ENCODE results near the gene CRY2. TPM values are rescaled to one million over a fixed set of nuclear protein-coding genes. Genes with fewer than 3 reads are reported as not detected.

The CRY2 gene
- total RNA-seq, 1 experiment from 2014 or later: 8.1 TPM

- Mint-ChIP-seq H3K4me3 (ENCODE audit: unreplicated experiment) (no peak overlapping the region), H3K36me3 (ENCODE audit: insufficient read depth, unreplicated experiment) (peaks cover 54% of the 10 kb centered on the region), H3K4me1 (ENCODE audit: insufficient read depth, unreplicated experiment) (peaks cover 19% of the 10 kb centered on the region), H3K27me3 (ENCODE audit: insufficient read depth, unreplicated experiment) (no peaks in the 10 kb centered on the region), H3K9me3 (ENCODE audit: unreplicated experiment) (no peaks in the 10 kb centered on the region), H3K27ac (ENCODE audit: low read depth, unreplicated experiment) (no peak overlapping the region)
- DNase-seq (ENCODE audit: unreplicated experiment): no peak
- POLR2A ChIA-PET: interaction anchor here (0.7 to 4.1 kb wide), 8 partner anchors 9 to 59 kb away, joined by 3 to 24 read pairs (median 8); partner anchors contain the start of genes CRY2 and PEX16
- CTCF ChIA-PET: interaction anchor here (0.6 to 4.4 kb wide), 5 partner anchors 12 to 449 kb away, joined by 3 to 23 read pairs (median 4); partner anchors contain the start of gene CRY2
- TF ChIP-seq CTCF (IDR thresholded peaks at IDR 0.05; ENCODE audit: unreplicated experiment): no peak
- intact Hi-C loops (cut with micrococcal nuclease): loop anchor here (1.0 kb wide), 1 partner anchor 12 kb away; the partner anchor contains the start of gene CRY2
- no TSS peak for BruUV-seq (replicated peaks)
Observed at GRCh38 chr11:45858751-45859398, 11.6 kb downstream of the CRY2 start.

- peak; percentile 92 for DNase-seq (ENCODE audit: unreplicated experiment)
- peak overlapping the region; percentile 8 for H3K27ac Mint-ChIP-seq (ENCODE audit: low read depth, unreplicated experiment)
- H3K27me3 Mint-ChIP-seq (ENCODE audit: insufficient read depth, unreplicated experiment): no peaks in the 10 kb centered on the region
- no peak for TF ChIP-seq CTCF (IDR thresholded peaks at IDR 0.05; ENCODE audit: unreplicated experiment)
- POLR2A ChIA-PET: interaction anchor here (0.7 to 4.1 kb wide), 8 partner anchors 10 to 849 kb away, joined by 3 to 24 read pairs (median 6); partner anchors contain the start of genes CRY2 and PEX16
- H3K4me3 Mint-ChIP-seq (ENCODE audit: unreplicated experiment): no peak overlapping the region
- H3K4me1 Mint-ChIP-seq (ENCODE audit: insufficient read depth, unreplicated experiment): peaks cover 19% of the 10 kb centered on the region
- no TSS peak for BruUV-seq (replicated peaks)
- H3K36me3 Mint-ChIP-seq (ENCODE audit: insufficient read depth, unreplicated experiment): peaks cover 55% of the 10 kb centered on the region
- intact Hi-C loops (cut with micrococcal nuclease): loop anchor here (1.0 kb wide), 1 partner anchor 12 kb away; the partner anchor contains the start of gene CRY2
- CTCF ChIA-PET: interaction anchor here (0.6 to 4.4 kb wide), 6 partner anchors 9 to 714 kb away, joined by 3 to 23 read pairs (median 4); no protein-coding TSS in a partner anchor
- no peaks in the 10 kb centered on the region for H3K9me3 Mint-ChIP-seq (ENCODE audit: unreplicated experiment)
Observed at GRCh38 chr11:45859661-45860140, 12.4 kb downstream of the CRY2 start.

- H3K27me3 Mint-ChIP-seq (ENCODE audit: insufficient read depth, unreplicated experiment): no peaks in the 10 kb centered on the region
- POLR2A ChIA-PET: interaction anchor here (0.6 to 4.1 kb wide), 8 partner anchors 9 to 849 kb away, joined by 3 to 24 read pairs (median 6); partner anchors contain the start of genes CRY2 and PEX16
- intact Hi-C loops (cut with micrococcal nuclease): no loop called here
- DNase-seq (ENCODE audit: unreplicated experiment): no peak
- peak overlapping the region; percentile 8 for H3K27ac Mint-ChIP-seq (ENCODE audit: low read depth, unreplicated experiment)
- H3K4me3 Mint-ChIP-seq (ENCODE audit: unreplicated experiment): no peak overlapping the region
- TF ChIP-seq CTCF (IDR thresholded peaks at IDR 0.05; ENCODE audit: unreplicated experiment): no peak
- no TSS peak for BruUV-seq (replicated peaks)
- no peaks in the 10 kb centered on the region for H3K9me3 Mint-ChIP-seq (ENCODE audit: unreplicated experiment)
- peaks cover 58% of the 10 kb centered on the region for H3K36me3 Mint-ChIP-seq (ENCODE audit: insufficient read depth, unreplicated experiment)
- H3K4me1 Mint-ChIP-seq (ENCODE audit: insufficient read depth, unreplicated experiment): peaks cover 19% of the 10 kb centered on the region
- CTCF ChIA-PET: interaction anchor here (0.6 to 4.4 kb wide), 4 partner anchors 14 to 715 kb away, joined by 3 to 23 read pairs (median 4); no protein-coding TSS in a partner anchor
Observed at GRCh38 chr11:45860348-45860747, 13.1 kb downstream of the CRY2 start.

Measured in MCF 10A (cell line).